ENCODE data around the gene TRH.

- TF ChIP-seq POLR2A (IDR thresholded peaks at IDR 0.05) (no peak), CTCF (IDR thresholded peaks at IDR 0.05 in 8 of 11, conservative IDR thresholded peaks at IDR 0.05 in 3 of 11) (no peak)
Observed at GRCh38 chr3:129974564-129974832, at the start of gene TRH.

Data from spleen (tissue), 7 donors.